LNCAP (cell line): ENCODE data around the gene KANK3.

Experiments used
- CTCF ChIP-seq: fragments of 450-650 bp; IDR thresholded peaks from 2 replicates; pipeline ENCODE4 v1.5.1; 2017; ENCODE audit warnings: mild to moderate bottlenecking

The KANK3 gene

GRCh38 chr19:8337728-8338127 is 5.3 kb downstream of the KANK3 start:
- no peak for TF ChIP-seq CTCF

GRCh38 chr19:8336660-8337059 is 6.4 kb downstream of the KANK3 start:
- no peak for TF ChIP-seq CTCF

GRCh38 chr19:8336072-8336569 is 6.9 kb downstream of the KANK3 start:
- no peak for TF ChIP-seq CTCF

GRCh38 chr19:8335343-8336071 is 7.6 kb downstream of the KANK3 start:
- peak; percentile 10; the same call in 1 of the 2 replicates for TF ChIP-seq CTCF

GRCh38 chr19:8334458-8335342 is 8.4 kb downstream of the KANK3 start:
- no peak for TF ChIP-seq CTCF

GRCh38 chr19:8333767-8334457 is 9.2 kb downstream of the KANK3 start:
- TF ChIP-seq CTCF, result no peak

- no peak for TF ChIP-seq CTCF
These were observed 9.9 kb downstream of the KANK3 start for GRCh38 chr19:8332976-8333766.
